AG08396 (cell line): Measurements from ENCODE around the gene CFAP20DC.
"Not testable (repeated sequence)": the region's sequence is repeated elsewhere in the genome, so short reads cannot be mapped to it uniquely, and the experiment has no call there.

Source experiments
- DNase-seq: peaks from one replicate; pipeline ENCODE4 v3.0.0; 2012; ENCODE audit warnings: low spot score, mixed read lengths

CFAP20DC gene

GRCh38 chr3:58868097-58868779 lies 181.6 kb downstream of the CFAP20DC start:
- no peak for DNase-seq

- no peak for DNase-seq
These were observed 182.2 kb downstream of the CFAP20DC start for GRCh38 chr3:58867621-58868020.

GRCh38 chr3:58866079-58866478 lies 183.7 kb downstream of the CFAP20DC start:
- no peak for DNase-seq

GRCh38 chr3:58864480-58864879 lies 185.3 kb downstream of the CFAP20DC start:
- no peak for DNase-seq

DNA sequence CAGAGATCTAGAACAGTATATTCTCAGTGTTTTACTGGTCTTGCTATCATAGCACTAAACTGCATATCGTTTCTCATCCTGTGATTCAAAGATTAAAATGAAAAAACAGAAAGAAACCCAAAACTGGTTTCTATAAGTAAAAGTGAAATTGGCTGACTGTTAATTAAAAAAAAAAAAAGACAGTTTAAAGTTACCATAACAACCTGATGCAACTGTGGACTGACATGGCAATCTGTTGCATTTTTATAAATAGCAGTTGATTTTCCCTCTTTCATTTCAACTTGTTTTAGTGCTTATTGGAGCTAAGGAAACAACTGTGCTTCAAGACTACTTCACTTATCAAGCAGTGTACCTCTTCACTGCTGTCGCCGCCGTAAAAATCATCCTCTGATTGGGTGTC lies 186.6 kb downstream of the CFAP20DC start:
- DNase-seq = no peak

GRCh38 chr3:58861551-58861950 lies 188.3 kb downstream of the CFAP20DC start:
- no peak for DNase-seq

GRCh38 chr3:58858126-58858525 lies 191.7 kb downstream of the CFAP20DC start:
- DNase-seq = no peak

DNA sequence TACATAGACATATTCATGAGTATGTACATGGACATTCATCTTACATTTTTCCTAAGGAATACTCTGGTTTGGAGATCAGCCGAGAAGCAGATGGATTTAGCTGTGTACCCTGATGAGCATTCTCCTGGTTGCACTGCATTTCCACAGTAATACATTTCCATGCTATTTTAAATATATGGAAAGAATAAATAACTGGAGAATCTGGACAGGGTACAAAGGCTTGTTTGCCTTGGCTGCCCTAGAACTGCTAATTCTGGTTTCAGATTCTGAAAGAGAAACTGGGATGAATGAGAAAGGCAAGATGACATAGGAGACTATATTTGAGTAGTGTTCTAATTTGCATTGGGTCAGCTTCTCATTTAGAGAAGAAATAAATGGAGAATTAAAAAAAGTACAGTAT lies 192.4 kb downstream of the CFAP20DC start:
- DNase-seq = no peak

DNA sequence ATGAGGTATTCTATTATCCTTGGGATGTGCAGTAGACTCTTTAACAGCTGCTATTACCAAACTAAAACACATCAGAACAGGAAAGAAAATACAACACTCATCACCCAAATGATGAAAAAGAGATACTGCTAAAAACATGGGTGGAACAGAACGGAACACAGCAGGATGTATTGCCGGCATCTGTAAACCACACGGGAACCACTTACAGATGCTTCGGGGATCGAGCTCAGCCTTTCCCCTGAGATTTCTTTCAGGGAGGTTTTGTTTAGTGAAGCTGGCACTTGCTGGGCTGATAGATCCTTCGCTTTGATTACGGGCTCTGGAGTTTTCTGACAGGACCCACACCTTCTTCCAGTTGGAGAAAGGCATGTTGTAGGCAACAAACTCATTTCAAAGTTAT lies 201.0 kb downstream of the CFAP20DC start:
- DNase-seq = no peak

DNA sequence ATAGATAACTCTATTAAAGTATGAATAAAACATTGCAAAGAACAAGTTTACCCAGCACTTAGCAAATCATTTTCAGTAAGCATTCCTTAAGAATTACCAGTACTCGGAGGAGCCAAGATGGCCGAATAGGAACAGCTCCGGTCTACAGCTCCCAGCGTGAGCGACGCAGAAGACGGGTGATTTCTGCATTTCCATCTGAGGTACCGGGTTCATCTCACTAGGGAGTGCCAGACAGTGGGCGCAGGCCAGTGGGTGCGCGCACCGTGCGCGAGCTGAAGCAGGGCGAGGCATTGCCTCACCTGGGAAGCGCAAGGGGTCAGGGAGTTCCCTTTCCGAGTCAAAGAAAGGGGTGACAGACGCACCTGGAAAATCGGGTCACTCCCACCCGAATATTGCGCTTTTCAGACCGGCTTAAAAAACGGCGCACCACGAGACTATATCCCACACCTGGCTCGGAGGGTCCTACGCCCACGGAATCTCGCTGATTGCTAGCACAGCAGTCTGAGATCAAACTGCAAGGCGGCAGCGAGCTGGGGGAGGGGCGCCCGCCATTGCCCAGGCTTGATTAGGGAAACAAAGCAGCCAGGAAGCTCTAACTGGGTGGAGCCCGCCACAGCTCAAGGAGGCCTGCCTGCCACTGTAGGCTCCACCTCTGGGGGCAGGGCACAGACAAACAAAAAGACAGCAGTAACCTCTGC lies 207.6 kb downstream of the CFAP20DC start:
- not testable (repeated sequence) for DNase-seq

DNA sequence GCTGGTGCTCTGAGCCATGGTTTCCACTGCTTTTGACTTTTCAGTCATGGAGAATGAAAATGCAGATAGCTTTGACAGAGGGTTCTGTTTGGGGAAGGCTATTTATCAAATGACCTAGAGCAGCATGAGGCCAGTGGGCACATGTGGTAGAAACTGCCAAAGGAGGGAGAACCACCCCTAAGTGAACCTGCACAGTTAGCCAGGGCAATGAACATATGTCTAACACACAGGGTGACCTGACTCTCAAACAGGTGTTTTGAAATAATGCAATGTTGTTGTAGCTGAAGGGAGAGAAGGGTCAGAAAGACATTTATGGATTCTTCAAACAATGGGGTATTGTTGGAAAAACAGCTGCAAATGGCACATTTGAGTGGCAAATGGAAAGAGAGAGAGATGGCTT lies 208.9 kb downstream of the CFAP20DC start:
- DNase-seq = no peak

- DNase-seq = no peak
These were observed 209.9 kb downstream of the CFAP20DC start for GRCh38 chr3:58839964-58840363.

- no peak for DNase-seq
These were observed 210.6 kb downstream of the CFAP20DC start for GRCh38 chr3:58839187-58839586.

- peak; percentile 8 for DNase-seq
These were observed 212.0 kb downstream of the CFAP20DC start for GRCh38 chr3:58837856-58838255.

DNA sequence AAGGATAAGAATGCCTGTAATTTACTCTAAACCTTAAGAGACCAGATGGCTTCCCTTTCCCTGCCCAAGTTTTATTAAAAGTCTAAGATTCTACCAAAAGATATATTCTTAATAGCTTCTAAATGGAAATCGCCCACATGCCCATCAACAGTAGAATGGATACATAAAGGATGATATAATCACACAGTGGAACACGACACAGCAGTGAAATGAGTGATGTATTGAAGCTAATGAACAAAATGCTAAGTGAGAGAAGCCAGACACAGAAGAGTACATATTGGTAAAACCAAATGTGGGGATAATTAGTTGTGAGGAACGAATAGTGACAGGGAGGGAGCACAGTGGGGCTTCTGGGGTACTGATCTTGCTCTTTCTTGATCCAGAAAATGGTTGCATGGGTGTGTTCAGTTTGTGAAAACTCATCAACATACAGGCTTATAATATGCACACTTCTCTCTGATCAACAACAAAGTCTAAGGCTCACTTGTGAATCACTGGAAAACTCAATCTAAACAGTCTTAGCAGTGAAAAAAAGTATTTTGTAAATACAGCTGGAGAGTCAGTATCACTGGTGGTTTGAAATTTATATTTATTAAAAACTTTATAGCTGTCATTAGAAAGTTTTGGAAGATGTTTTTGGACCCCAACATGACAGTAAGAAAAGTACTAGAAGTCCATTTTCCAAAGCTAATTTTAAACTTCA lies 212.5 kb downstream of the CFAP20DC start:
- no peak for DNase-seq

DNA sequence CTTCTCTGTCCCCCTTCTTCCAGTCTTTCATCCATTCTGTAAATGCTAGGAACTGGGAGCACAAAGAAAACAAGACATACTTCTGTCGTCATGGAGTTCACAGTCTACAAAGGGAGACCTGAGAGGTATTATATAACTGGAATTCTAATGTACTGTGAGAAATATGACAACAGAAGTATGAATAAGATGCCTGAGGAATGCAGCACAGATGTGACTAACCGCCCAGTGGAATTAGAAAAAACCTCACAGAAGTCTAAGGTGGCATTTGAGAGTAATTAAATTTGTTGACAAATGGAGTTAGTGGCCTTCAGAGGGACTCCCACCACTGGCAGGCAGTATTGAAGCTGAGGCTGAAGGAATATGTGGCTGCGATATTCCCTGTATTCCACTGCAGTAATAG lies 214.7 kb downstream of the CFAP20DC start:
- peak; percentile 7 for DNase-seq

DNA sequence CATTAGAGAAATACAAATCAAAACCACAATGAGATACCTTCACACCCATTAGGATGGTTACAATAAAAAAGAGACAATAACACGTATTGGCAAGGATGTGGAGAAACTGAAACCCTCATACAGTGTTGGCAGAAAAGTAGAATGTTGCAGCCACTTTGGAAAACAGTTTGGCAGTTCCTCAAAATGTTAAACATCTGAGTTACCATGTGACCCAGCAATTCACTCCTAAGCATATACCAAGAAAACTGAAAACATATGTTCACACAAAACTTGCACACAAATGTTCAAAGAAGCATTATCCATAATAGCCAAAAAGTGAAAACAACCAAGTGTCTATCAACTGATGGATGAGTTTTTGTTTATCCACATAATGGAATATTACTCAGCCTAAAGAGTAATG lies 216.3 kb downstream of the CFAP20DC start:
- no peak for DNase-seq

DNA sequence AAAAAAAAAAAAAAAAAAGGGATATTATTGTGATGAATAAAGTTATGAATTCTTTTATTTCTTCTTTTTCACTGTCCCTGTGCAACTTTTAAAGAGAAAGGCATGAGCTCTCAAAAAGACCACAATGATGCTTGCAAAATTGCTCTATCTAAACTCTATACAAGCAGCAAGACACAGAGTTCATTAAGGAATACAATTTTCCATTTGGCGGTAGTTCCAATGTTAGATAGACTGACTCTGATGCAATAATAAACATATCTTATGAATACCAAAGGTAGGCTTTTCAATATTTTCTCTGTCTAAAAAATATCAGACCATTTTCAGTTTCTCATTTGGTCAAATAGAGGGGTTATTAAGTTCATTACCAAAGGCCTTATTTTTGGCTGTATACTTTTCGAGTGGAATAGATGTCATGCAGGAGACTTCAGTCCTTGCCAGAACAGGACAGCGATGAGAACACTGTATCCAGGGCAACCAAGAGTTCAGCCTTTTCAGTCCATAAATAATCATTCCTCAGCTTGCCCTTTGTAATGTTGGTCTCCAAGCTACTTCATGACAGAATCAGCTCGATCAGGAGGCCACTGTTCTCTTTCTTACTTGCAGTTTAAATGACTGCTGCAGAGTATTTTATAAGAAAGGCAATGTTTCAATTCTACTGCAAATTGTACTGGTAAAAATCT lies 220.4 kb downstream of the CFAP20DC start:
- DNase-seq = no peak

- no peak for DNase-seq
These were observed 225.0 kb downstream of the CFAP20DC start for GRCh38 chr3:58824777-58825176.

DNA sequence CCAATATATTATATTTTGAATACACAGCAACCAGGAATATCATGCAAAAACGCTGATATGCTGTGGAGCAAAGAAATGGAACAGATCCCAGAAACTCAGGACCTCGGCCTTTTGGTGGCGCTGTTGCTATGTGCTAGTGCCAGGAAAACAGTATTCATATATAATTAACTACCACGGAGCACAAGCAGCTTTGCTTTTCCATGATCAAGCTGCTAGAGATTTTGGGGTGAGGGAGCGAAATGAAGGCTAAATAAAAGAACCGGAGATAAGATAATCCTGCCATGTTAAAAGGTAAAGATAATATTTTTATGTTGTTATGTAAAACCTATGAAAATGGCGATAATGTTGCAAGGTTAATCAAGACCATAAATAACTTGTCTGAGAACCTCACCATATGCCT lies 225.5 kb downstream of the CFAP20DC start:
- DNase-seq = peak; percentile 71

GRCh38 chr3:58806551-58807244 lies 243.1 kb downstream of the CFAP20DC start:
- DNase-seq = not testable (repeated sequence)

DNA sequence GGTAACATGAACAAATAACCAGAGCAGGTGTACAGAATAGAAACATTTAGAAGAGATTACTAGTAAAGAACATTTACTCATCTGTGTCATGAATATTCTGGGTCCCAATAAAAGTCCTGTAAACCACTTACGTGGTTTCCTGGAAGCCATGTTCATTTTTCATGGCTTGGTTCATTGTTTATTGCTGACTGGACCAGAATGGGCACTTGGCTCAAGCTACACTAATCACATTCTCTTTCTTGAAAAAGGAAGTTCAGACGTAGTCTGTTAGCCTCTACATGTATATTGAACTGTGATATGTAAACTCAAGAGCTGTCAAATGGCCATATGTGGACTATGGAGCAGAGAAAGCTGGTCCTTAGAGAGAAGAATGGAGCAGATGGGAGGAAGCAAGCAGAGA lies 244.9 kb downstream of the CFAP20DC start:
- DNase-seq = no peak
